Measurements from ENCODE around the gene SEMA6A.

DNA sequence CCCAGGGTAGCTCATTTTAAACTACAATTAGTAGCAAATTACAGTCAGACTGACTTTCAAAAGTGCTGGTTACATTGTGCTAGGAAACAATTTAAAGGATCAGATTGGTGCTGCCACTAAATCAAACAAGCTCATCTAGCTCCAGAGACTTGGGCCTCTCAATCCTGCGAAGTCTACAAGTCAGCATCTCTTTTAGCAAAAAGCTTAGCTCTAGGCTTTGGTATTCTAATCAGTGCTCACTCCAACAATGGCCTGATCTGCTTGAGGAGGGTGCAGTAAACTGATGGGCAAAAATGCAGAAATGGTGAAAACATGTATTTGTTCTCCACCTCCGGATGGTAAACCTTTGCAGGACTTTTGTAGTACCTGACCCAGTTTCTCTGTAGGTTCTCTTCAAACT is 47.0 kb upstream of the SEMA6A start:
- TF ChIP-seq, protein P1, sequence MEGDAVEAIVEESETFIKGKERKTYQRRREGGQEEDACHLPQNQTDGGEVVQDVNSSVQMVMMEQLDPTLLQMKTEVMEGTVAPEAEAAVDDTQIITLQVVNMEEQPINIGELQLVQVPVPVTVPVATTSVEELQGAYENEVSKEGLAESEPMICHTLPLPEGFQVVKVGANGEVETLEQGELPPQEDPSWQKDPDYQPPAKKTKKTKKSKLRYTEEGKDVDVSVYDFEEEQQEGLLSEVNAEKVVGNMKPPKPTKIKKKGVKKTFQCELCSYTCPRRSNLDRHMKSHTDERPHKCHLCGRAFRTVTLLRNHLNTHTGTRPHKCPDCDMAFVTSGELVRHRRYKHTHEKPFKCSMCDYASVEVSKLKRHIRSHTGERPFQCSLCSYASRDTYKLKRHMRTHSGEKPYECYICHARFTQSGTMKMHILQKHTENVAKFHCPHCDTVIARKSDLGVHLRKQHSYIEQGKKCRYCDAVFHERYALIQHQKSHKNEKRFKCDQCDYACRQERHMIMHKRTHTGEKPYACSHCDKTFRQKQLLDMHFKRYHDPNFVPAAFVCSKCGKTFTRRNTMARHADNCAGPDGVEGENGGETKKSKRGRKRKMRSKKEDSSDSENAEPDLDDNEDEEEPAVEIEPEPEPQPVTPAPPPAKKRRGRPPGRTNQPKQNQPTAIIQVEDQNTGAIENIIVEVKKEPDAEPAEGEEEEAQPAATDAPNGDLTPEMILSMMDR (IDR thresholded peaks at IDR 0.05): no peak
- TF ChIP-seq POLR2AphosphoS5 (IDR thresholded peaks at IDR 0.05): no peak

All from transverse colon (tissue), 4 donors.